MCF 10A (cell line): ENCODE results near the gene SLC22A1. TPM values are rescaled to one million over a fixed set of nuclear protein-coding genes. Genes with fewer than 3 reads are reported as not detected.

ENCODE experiments used
- BruUV-seq: library from RNA; stranded (reverse); fragments of 400-500 nt; replicated peaks from 2 replicates; lab custom pipeline; 2021; lab: Mats Ljungman, UMichigan
- CTCF ChIA-PET: fragments of 300-600 bp; sonication (Branson Sonifier 250); formaldehyde crosslinking; extraction: SDS; loops from one replicate; lab custom pipeline; 2021; ENCODE audit warnings: antibody characterized with exemption, inconsistent platforms; lab: Yijun Ruan, JAX
- POLR2A ChIA-PET: fragments of 300-600, 350-650 bp; sonication (Branson Sonifier 250); formaldehyde crosslinking; extraction: SDS; loops from one replicate; lab custom pipeline; 2020; ENCODE audit warnings: antibody characterized with exemption, inconsistent platforms; lab: Yijun Ruan, JAX
- DNase-seq: peaks from one replicate; pipeline ENCODE4 v3.0.0-alpha.2; 2018; ENCODE audit not compliant: unreplicated experiment
- H3K27ac Mint-ChIP-seq: one replicate; pipeline ENCODE4 v1.8.0; 2022; ENCODE audit warnings: mild to moderate bottlenecking, low read depth, mixed read lengths; ENCODE audit not compliant: unreplicated experiment
- H3K27me3 Mint-ChIP-seq: one replicate; pipeline ENCODE4 v1.8.0; 2022; ENCODE audit warnings: mixed read lengths; ENCODE audit not compliant: insufficient read depth, unreplicated experiment
- H3K36me3 Mint-ChIP-seq: one replicate; pipeline ENCODE4 v1.8.0; 2022; ENCODE audit warnings: mild to moderate bottlenecking, moderate library complexity, mixed read lengths; ENCODE audit not compliant: insufficient read depth, unreplicated experiment
- H3K4me1 Mint-ChIP-seq: one replicate; pipeline ENCODE4 v1.8.0; 2022; ENCODE audit warnings: mixed read lengths; ENCODE audit not compliant: insufficient read depth, unreplicated experiment
- H3K4me3 Mint-ChIP-seq: one replicate; pipeline ENCODE4 v1.8.0; 2022; ENCODE audit warnings: mild to moderate bottlenecking, moderate library complexity, mixed read lengths; ENCODE audit not compliant: unreplicated experiment
- H3K9me3 Mint-ChIP-seq: one replicate; pipeline ENCODE4 v1.8.0; 2022; ENCODE audit warnings: mixed read lengths; ENCODE audit not compliant: unreplicated experiment
- CTCF ChIP-seq: fragments of 200-600 bp; IDR thresholded peaks from one replicate; pipeline ENCODE4 v1.8.0; 2022; ENCODE audit warnings: antibody characterized with exemption, mild to moderate bottlenecking; ENCODE audit not compliant: unreplicated experiment
- intact Hi-C: fragments of 100-400 bp; cut with micrococcal nuclease; formaldehyde crosslinking; loops from 2 replicates; pipeline ENCODE4 v1.14.1; 2022
- total RNA-seq: library from RNA; stranded (reverse); gene quantifications from 2 replicates; pipeline ENCODE4 v1.2.3, GENCODE V29; 2022

The SLC22A1 gene
- total RNA-seq, 1 experiment from 2014 or later, result 0.86 TPM

GRCh38 chr6:160172704-160173103 lies 51.1 kb downstream of the SLC22A1 start:
- Mint-ChIP-seq H3K27ac (no peak overlapping the region), H3K4me3 (no peak overlapping the region), H3K36me3 (no peaks in the 10 kb centered on the region), H3K4me1 (no peaks in the 10 kb centered on the region), H3K9me3 (peaks cover 7% of the 10 kb centered on the region), H3K27me3 (no peaks in the 10 kb centered on the region)
- no peak for DNase-seq
- ChIA-PET POLR2A (no interaction called here), CTCF (interaction anchor here (0.8 to 1.2 kb wide), 2 partner anchors 15 to 17 kb away, joined by 3 read pairs; no protein-coding TSS in a partner anchor)
- intact Hi-C loops, result no loop called here
- BruUV-seq, result no TSS peak
- no peak for TF ChIP-seq CTCF

- TF ChIP-seq CTCF, result no peak
- H3K27me3 Mint-ChIP-seq, result no peaks in the 10 kb centered on the region
- H3K27ac Mint-ChIP-seq, result no peak overlapping the region
- ChIA-PET CTCF (interaction anchor here (0.6 kb wide), 2 partner anchors 499 to 523 kb away, joined by 4 to 5 read pairs; no protein-coding TSS in a partner anchor), POLR2A (no interaction called here)
- BruUV-seq, result no TSS peak
- no peak for DNase-seq
- peaks cover 7% of the 10 kb centered on the region for H3K9me3 Mint-ChIP-seq
- H3K36me3 Mint-ChIP-seq, result no peaks in the 10 kb centered on the region
- H3K4me3 Mint-ChIP-seq, result no peak overlapping the region
- H3K4me1 Mint-ChIP-seq, result peaks cover 8% of the 10 kb centered on the region
- intact Hi-C loops, result no loop called here
These were observed 52.4 kb downstream of the SLC22A1 start for GRCh38 chr6:160173806-160174527.

- Mint-ChIP-seq H3K4me3 (no peak overlapping the region), H3K4me1 (peaks cover 8% of the 10 kb centered on the region), H3K36me3 (no peaks in the 10 kb centered on the region), H3K27me3 (no peaks in the 10 kb centered on the region), H3K27ac (no peak overlapping the region), H3K9me3 (peaks cover 7% of the 10 kb centered on the region)
- TF ChIP-seq CTCF, result no peak
- ChIA-PET CTCF (interaction anchor here (0.6 kb wide), 1 partner anchor 1044 kb away, joined by 3 read pairs; no protein-coding TSS in a partner anchor), POLR2A (no interaction called here)
- BruUV-seq, result no TSS peak
- no peak for DNase-seq
- intact Hi-C loops, result no loop called here
These were observed 53.1 kb downstream of the SLC22A1 start for GRCh38 chr6:160174681-160175080.

- CTCF ChIA-PET, result no interaction called here
These were observed 55.6 kb downstream of the SLC22A1 start for GRCh38 chr6:160177220-160177619.

More at GRCh38 chr6:160177220-160177619, 55.6 kb downstream of the SLC22A1 start:
- no TSS peak for BruUV-seq
- no peak for TF ChIP-seq CTCF
- Mint-ChIP-seq H3K36me3 (no peaks in the 10 kb centered on the region), H3K4me1 (peaks cover 8% of the 10 kb centered on the region), H3K27ac (no peak overlapping the region), H3K4me3 (no peak overlapping the region), H3K27me3 (no peaks in the 10 kb centered on the region), H3K9me3 (no peaks in the 10 kb centered on the region)
- DNase-seq, result no peak
- intact Hi-C loops, result no loop called here
- POLR2A ChIA-PET, result no interaction called here
